Frontal cortex (tissue), 4 donors: ENCODE results near the gene PRKCB. TPM values are rescaled to one million over a fixed set of nuclear protein-coding genes. Genes with fewer than 3 reads are reported as not detected.

ENCODE experiments used
- DNase-seq, 2 donors: peaks; one replicate each; pipeline ENCODE4 v3.0.0; 2012; ENCODE audit warnings: low spot score in 2 of 2
- FAIRE-seq: peaks from 2 replicates; lab custom pipeline; 2012; peaks lifted over from hg19 to GRCh38; lab: Jason Lieb, UNC
- total RNA-seq: library from RNA; depleted of rRNA; stranded (reverse); fragments of >200 nt; gene quantifications from one replicate; pipeline ENCODE4 v1.2.3, GENCODE V29; 2014
- donor health status: control.
- donor health status: control.
- donor health status: control.

PRKCB gene
- total RNA-seq, 1 donor from 2014 or later: 49.3 TPM

DNA sequence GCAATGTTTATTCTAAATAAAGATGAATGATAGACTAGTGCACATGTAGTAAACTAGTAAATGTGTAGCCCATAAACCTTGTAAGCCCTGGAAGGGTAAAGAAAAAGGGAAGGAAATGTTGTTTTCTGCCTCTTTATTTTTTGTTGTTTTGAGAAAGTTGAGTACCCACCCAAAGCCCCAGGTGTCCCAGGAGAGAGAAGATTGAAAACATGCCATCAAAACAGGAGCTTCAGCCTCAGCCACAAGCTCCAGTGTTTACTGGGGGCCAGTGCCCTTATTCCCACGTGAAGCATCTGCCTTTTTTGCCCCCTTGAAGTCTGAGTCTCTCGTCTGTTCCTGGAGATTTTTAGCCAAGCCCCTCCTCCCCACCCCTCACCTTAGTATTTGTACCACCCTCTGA, 121.5 kb downstream of the PRKCB start:
- no peak for DNase-seq
- no peak for FAIRE-seq

DNA sequence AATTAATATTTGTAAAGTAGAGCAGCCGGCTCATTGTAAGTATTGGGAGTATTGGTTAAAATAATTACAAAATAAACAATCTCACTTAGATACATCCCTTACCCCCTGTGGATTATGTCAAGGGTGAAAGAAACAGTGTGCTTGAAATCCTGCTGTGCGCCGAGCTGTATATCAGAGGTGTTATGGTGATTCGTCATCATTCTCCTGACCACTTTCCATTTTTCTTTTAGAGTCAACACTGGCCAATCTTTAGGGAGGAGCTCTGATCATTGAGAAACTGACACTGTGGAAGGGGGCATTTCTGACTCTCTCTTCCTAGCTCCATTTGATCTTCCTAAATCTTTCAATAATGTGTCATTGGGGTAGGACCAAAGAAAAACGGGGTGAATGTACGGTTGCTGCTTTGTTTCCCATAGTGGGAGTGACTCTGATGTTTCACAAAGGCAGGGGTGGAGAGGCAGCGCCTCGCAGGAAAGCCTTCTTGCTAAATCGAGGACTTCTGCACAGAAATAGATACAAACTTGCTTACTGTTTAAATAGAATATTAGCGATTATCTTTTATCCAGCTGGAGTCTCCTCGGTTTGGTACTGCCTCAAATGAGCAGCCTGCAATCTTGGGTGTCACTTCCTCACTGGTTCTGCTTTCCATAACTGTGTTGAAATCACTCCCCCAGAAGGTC, 123.4 kb downstream of the PRKCB start:
- FAIRE-seq (no peak), DNase-seq (no peak)

DNA sequence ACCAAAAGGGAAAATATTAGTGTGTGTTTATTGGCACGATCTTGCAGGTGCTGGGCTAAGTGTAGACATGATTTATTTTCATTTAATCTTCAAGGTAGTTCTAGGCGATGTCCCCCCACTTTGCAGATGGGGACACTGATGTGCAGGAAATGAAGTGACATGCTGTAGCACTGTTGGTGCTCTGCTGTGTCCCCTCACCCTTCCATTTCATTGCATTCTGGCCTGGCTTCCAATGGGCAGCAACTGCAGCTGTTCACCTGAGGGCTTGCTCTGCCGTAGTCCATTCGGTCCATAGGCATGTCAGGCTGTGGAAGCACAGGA, 123.9 kb downstream of the PRKCB start:
- FAIRE-seq (no peak), DNase-seq (no peak)

DNA sequence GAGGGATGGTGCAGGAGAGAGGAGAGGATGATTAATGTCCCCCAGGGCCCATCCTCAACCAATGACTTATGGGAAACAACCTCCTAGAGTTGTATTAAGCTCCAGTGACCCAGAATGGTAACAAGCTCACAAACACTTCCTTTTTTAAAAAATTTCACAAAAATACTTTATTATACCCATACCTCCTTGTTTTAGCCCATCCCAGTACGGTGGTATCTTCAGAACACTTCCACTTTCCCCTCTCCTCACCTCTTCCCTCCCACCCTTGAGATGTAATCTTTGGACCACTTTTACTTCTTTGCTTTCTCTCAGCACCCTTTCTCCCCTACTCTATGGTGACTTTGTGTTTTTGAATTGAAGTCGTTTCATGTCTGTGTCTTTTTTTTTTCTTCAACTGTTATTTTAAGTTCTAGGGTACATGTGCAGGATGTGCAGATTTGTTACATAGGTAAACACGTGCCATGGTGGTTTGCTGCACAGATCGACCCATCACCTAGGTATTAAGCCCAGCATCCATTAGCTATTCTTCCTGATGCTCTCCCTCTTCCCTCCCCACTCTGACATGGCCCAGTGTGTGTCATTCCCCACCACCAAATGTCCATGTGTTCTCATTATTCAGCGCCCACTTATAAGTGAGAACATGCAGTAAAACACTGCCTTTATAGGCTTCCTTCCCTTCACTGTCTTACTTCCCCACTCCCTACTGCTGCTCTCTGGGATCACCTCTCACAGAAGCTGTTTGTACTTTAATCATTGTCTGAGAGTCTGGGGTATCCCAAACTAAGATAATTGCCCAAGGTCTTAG, 124.5 kb downstream of the PRKCB start:
- DNase-seq: no peak
- no peak for FAIRE-seq

DNA sequence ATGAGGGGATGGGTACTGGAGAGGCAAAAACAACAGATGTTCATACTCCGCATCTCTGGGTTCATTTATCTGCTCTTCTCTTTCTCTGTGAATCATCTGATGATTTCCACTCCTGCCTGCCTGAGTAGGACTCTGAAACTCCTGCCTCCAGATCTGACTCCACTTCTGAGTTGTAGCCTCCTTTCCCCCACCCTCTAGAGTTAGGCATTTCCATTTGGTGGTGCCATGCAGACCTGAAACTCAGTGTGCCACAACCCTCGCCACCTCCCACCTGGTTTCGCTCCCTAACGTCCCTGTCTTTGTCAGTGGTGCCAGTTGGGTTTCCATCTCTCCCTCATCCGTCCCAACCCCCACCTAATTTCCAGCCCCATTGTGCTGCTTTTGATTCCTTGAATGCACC, 126.2 kb downstream of the PRKCB start:
- DNase-seq: no peak
- no peak for FAIRE-seq

DNA sequence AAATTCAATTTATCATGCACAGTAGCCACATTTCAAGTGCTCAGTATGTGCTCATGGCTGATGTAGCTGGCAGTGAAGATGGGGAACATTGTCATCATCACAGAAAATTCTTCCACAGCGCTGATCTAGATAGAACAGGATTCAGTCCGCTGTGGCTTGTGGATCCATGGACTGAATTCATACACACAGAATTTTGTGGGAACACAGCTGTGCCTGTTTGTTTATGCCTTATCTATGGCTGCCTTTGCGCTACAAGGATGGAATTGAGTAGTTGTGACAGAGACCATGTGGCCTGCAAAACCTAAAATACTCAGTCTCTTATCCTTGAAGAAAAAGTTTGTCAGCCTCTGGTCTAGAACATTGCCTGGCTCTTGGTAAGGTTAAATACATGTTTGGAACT, 128.4 kb downstream of the PRKCB start:
- FAIRE-seq (no peak), DNase-seq (no peak)

DNA sequence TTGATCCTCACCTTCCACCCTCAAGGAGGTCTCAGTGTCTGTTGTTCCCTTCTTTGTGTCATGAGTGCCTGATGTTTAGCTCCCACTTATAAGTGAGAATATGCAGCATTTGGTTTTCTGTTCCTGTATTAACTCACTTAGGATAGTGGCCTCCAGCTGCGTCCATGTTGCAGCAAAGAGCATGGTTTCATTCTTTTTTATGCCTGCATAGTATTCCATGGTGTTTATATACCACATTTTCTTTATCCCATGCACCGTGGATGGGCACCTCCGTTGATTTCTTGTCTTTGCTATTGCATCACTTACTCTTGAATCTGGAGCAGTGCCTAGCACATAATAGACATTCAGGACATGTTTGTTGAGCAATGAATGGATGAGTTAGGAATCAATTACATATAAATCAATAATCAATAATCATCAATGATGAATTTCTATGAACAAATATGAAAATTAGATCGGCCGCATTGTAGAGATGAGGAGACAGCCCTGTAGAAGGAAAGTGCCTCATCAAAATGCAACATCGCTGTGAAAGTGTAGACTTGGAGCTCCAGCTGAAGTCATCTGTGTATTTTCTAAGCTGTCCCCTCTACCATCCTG, 129.5 kb downstream of the PRKCB start:
- DNase-seq: no peak

DNA sequence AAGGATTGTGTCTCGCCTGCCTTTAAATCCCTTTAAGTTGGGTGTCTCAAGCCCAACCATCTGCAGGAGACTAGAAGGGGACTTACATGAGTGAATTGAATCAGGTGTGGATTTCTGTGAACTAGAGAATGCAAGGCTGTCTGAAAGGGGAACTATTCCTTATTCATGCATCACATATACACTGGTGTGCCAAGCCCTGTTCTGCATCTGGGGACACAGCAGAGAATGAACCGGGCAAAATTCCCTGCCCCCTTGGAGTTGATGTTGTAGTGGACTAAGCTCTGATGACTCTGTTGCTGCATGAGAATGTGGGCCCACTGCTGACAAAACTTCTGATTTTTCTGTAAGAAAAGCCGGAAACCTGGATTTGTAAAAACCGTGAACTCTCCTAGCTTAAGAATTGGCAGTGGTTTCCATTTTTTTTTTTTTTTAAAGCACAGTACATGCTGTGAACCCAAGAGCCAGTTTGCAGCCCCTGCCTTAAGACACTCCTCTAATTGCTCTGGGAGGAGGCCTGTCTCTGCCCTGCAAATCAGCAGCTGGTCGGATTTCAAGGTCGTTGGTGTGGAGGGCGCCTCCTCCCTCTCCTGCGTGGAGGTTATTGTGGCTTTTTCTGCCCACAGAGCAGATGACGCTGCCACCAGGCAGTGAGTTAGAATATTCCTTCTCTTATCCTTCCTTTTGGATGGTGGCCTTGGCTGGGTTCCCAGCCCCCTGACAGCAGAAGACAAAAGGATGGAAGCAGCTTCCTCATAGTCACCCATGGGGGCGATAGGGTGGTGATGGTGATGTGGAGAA, 131.0 kb downstream of the PRKCB start:
- FAIRE-seq: no peak
- DNase-seq: no peak

More for the DNA sequence above, 129.5 kb downstream of the PRKCB start:
- no peak for FAIRE-seq

DNA sequence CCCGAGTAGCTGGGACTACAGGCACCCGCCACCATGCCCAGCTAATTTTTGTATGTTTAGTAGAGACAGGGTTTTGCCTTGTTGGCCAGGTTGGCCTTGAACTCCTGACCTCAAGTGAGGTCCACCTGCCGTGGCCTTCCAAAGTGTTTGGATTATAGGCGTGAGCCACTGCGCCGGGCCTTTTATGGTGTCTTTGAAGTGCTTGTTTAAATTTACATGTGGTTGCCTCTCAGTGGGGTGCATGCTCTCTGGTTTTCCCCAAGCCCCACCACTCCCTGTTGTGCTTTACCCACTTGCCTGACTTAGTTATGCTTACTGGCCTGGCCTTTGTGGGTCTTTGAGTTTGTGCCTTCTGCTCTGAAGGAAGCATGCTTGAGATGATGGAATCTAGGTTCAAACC, 132.0 kb downstream of the PRKCB start:
- FAIRE-seq (no peak), DNase-seq (no peak)

DNA sequence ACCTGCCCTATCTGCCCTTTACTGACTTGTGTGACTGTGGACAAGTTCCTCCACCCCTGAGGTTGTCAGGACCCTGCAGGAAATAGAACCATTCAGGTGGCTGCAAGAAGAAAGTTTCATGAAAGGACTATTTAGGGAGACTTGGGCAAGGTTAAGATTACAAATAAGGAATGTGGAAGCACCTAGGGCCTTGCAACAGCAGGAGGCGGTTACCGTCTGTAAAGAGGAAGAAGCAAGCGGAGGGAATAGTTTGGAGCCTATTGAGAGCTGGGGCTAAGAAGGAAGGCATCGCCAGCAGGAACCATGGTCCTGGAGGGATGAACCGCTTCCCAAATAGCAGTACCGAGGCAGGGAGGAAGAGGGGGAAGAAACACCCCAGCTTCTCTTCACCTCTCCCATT, 132.4 kb downstream of the PRKCB start:
- DNase-seq (no peak), FAIRE-seq (no peak)

DNA sequence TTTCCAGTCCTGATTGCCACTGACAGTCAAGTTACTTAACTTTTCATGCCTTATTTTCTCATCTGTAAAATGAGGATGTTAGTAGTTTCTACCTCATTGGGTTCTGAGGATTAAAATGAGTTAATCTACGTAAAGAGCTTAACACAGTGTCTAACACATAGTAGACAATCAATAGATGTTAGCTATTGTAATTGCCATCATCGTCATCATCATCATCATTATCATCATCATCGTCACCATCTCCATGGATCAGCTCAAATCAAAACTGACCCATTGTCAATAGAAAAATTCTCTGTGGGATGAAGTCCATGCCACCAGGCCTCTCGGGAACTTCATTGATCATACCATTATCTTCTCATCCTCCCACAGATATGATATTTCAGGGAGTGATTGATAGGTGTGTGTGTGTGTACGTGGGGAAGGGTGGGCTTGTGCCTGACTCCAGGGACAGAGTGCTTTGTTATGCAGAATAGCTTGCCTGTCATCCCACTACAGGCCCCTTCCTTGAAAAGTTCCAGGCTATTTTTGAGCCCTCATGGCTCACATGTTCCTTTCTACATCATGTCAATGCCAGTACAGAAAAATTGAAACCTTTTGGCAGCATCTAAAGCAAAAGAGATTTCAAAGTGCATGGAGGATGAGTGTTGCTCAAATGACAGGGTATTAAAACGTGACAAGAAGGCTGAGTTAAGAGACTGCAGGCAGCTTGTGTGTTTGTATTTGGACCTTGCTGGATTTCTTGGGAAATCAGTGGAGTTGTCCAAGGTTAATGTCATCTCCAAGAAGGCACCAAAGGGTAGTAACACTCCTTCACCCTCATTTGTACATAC, 133.9 kb downstream of the PRKCB start:
- no peak for FAIRE-seq

DNA sequence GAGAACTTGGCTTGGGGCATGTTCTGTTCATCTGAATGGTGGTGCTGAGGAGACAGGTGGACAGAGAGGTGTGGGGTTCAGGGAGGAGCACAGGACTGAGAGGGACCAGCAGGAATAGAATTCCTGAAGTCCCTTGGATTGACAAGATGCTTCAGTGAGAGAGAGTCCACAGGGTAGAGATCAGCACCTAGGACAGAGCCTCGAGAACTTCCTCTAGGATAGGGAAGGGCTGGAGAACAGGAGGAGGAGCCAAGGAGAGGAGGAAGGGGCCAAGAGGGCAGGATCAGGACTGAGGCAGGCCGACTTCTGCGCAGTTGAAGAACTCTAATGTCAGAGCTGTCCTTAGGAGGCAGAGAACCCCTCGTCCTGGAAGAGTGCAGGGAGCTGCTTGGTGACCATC, 138.4 kb downstream of the PRKCB start:
- FAIRE-seq: no peak
- DNase-seq: no peak

More for the DNA sequence above, 133.9 kb downstream of the PRKCB start:
- no peak for DNase-seq

DNA sequence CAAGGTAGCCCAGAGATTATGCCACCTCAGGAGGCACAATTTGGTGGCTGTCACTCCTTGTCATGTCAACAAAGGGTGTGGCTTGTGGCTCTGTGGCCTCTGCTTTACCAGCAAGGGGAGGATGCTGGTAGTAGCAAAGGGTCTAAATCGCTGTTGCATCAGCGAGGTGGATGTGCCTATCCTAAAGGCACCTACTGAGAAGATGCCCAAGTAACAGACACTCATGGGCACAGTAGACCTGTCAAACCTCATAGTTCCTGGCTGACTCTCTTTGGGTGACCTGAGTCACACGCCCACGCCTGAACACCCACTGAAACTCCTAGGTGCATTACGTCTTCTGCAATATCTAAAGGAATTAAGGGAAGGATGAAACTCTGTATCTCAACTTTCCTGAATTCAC, 139.5 kb downstream of the PRKCB start:
- FAIRE-seq: no peak

DNA sequence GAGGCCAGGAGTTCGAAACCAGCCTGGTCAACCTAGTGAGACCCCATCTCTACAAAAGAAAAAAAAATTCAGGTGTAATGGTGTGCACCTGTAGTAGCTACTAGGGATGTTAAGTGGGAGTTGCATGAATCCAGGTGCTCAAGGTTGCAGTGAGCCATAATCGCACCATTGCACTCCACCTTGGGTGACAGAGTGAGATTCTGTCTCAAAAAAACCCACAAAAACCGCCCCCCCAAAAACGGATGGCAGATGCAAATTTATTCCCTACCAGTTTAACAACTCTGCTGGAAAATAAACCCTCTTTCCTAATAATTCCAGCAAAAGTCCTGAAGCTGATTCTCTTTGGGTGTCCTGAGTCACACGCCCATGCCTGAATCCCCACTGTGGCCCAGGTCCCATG, 140.3 kb downstream of the PRKCB start:
- FAIRE-seq (no peak), DNase-seq (no peak)

More for the DNA sequence above, 139.5 kb downstream of the PRKCB start:
- DNase-seq: no peak

DNA sequence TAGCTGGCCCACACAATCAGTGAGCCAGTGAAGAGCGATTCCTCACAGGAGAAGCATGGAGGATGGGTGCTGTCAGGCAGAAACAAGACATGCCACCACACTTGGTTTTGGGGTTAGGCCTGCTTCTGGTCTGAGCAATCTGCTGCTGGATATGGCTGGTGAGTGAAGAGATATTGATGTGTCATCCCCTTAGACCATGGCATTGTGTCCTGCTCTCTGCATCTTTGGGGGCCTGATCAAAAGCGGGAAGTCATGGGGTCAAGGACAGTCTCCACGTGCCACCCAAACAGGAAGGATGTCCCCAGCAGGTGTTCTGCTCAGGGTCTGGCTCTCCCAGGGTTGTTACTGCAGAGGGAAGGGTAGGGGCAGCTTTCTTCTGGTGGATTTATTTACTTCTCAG, 140.7 kb downstream of the PRKCB start:
- DNase-seq: no peak
- no peak for FAIRE-seq

DNA sequence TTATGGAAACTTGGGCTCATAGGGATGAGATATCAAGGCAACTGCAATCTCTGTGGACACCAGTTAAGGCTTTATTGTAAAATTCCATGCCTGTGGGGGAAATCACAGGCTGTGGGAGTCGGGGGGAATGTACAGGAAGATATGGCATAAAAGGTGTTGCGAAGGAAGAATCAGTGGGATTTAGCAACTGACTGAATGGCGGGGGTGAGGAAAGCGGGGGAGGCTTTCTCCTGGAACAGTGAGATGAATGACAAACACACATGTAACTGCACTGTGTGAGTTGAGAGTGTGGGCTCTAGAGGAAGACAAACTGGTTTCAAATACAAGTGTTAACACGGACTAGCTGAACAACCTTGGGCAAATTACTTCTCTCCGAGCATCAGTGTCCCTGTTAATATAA, 143.7 kb downstream of the PRKCB start:
- DNase-seq (no peak), FAIRE-seq (no peak)

DNA sequence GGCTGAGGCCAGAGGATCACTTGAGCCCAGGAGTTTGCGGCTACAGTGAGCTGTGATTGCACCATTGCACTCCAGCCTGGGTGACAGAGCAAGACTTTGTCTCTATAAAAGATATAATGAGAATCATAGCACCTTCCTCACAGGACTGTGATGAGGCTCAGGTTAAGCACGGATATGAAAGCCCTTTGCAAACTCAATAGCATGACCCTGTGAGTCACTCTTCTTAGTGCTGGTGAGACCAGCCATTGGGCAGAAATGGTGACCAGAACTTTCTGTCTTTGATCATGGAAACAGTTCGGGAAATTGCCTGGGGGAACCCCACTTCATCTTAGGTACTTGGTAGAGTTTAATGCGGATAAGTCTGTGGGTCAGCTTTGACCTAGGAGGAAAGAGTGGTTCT, 144.2 kb downstream of the PRKCB start:
- no peak for FAIRE-seq
- DNase-seq: no peak

DNA sequence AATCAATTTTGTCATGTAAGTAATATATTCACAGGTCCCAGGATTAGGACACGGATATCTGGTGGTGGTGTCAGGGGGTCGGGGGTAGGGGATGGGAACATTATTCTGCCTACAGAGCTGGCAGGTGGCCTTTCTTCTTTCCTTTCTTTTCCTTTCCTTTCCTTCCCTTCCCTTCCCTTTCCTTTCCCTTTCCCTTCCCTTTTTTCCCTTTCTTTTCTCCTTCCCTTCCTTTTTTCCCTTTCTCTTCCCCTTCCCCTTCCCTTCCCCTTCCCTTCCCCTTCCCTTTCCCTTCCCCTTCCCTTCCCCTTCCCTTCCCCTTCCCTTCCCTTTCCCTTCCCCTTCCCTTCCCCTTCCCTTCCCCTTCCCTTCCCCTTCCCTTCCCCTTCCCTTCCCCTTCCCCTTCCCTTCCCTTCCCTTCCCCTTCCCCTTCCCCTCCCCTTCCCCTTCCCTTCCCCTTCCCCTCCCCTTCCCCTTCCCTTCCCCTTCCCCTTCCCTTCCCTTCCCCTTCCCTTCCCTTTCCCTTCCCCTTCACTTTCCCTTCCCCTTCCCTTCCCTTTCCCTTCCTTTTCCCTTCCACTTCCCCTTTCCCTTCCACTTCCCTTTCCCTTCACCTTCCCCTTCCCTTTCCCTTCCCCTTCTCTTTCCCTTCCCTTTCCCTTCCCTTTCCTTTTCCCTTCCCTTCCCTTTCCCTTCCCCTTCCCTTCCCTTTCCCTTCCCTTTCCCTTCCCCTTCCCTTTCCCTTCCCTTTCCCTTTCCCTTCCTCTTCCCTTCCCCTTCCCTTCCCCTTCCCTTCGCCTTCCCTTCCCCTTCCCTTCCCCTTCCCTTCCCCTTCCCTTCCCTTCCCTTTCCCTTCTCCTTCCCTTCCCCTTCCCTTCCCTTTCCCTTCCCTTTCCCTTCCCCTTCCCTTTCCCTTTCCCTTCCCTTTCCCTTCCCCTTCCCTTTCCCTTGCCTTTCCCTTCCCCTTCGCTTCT, 145.9 kb downstream of the PRKCB start:
- no peak for DNase-seq

DNA sequence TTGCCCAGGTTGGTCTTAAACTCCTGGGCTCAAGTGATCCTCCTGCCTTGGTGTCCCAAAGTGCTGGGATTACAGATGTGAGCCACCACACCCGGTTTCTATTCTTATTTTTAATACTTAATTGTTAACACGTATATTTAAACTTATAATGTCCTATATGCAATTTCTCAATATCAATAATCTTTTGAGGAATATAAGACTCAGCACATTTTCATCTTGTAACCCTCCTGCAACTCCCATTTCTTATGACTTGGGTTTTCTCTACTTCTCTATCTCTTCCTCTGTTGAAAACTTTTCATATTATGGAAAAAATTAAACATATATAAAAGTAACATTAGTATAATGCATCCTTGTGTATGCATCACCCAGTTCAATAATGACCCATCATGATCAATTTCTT, 150.7 kb downstream of the PRKCB start:
- DNase-seq (no peak), FAIRE-seq (no peak)

More for the DNA sequence above, 145.9 kb downstream of the PRKCB start:
- FAIRE-seq: no peak
